KBM-7 (cell line): ENCODE results near the gene FAM200C.

ENCODE experiments used
- DNase-seq: peaks from one replicate; pipeline ENCODE4 v3.0.0-alpha.2; 2015
- in situ Hi-C: fragments of 300-500 bp; cut with MboI; formaldehyde crosslinking; loops from 2 replicates; pipeline ENCODE4 v1.14.3; 2020; ENCODE audit warnings: low sequenced_read_pairs, low pct_unique_long_range_greater_than_20kb, mixed read lengths

Gene FAM200C

GRCh38 chr5:160352308-160352707 lies 47.5 kb downstream of the FAM200C start:
- in situ Hi-C loops: no loop called here
- no peak for DNase-seq

GRCh38 chr5:160349935-160350303 lies 49.9 kb downstream of the FAM200C start:
- DNase-seq: no peak
- in situ Hi-C loops: no loop called here

GRCh38 chr5:160349249-160349934 lies 50.5 kb downstream of the FAM200C start:
- in situ Hi-C loops: no loop called here
- DNase-seq: no peak

- in situ Hi-C loops: no loop called here
- no peak for DNase-seq
Measured at GRCh38 chr5:160348080-160348479, 51.8 kb downstream of the FAM200C start.

GRCh38 chr5:160347448-160347847 lies 52.4 kb downstream of the FAM200C start:
- in situ Hi-C loops: no loop called here
- DNase-seq: no peak
